ENCODE results near the gene HMHB1. TPM values are rescaled to one million over a fixed set of nuclear protein-coding genes. Genes with fewer than 3 reads are reported as not detected.
A peak's percentile ranks its signal among the peaks of the same experiment; 100 is the strongest.

Gene HMHB1
- total and polyA plus RNA-seq, 2 donors (not counting 1 experiment from before 2014, with no cell fraction given): not detected

DNA sequence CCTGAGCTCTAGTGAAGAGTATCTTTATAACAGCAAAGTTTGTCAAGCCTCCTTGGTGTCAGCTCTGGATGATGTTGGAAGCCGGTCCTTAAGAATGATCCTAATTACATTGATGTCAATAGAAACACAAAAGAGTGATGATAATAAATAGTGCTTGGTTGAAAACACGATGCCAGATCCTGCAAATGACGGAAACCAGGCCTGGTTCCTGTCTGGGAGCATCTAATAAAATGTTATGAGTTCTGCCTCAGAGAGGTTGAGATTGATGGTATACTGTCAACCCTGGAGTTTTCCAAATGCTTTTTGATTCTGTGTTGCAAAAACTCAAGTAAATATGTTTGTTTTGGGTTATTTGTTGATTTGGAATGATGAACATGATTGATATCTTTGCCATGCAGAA lies 23.3 kb downstream of the HMHB1 start:
- Histone ChIP-seq H3K27ac (ENCODE audit: insufficient read depth, low read length) (no peak overlapping the region), H3K36me3 (ENCODE audit: control insufficient read depth, insufficient read depth, low read length) (no peaks in the 10 kb centered on the region), H3K79me2 (ENCODE audit: control insufficient read depth, insufficient read depth, low read length) (no peaks in the 10 kb centered on the region)

DNA sequence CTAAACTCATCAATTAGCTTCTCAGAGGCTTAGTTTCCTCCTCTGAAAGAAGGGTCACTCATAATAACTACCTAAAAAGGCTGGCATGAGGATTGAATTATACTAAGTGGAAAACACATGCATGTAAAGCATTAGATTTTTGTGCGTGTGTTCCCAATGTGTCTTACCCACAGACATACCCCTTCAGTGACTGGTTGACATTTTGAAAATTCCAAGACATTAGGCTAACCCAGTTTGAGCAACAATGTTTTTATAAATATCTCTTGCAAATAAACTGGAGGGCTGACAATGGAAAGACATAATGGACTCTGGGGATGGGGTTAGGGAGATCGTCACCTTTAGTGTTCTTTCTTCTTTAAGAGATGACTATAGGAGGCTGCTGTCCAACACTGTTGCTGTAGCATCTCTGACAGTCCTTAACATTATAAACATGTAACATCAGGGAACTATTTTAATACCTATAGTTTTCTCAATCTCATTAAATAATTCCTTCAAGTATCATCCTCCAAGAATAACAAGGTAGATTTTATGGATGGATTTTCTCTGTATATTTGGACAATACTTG lies 24.3 kb downstream of the HMHB1 start:
- Histone ChIP-seq H3K9me3 (ENCODE audit: control insufficient read depth, insufficient read depth, low read depth, low read length) (no peaks in the 10 kb centered on the region), H4K20me1 (ENCODE audit: control insufficient read depth, extremely low read depth, insufficient read depth, low read length) (no peaks in the 10 kb centered on the region), H3K27ac (ENCODE audit: insufficient read depth, low read length) (no peak overlapping the region), H3K4me2 (ENCODE audit: extremely low read depth, insufficient read depth, low read length) (no peak overlapping the region), H3K4me3 (replicated peaks in 1 of 4; ENCODE audit: control extremely low read depth in 1 of 4, insufficient read depth in 1 of 4, low read depth in 3 of 4, low read length in 4 of 4) (no peak overlapping the region), H2AFZ (ENCODE audit: low read length) (no peak overlapping the region), H3K36me3 (ENCODE audit: control insufficient read depth, insufficient read depth, low read length) (no peaks in the 10 kb centered on the region), H3K79me2 (ENCODE audit: control insufficient read depth, insufficient read depth, low read length) (no peaks in the 10 kb centered on the region), H3K27me3 (ENCODE audit: control insufficient read depth, insufficient read depth, low read length) (no peaks in the 10 kb centered on the region), H3K4me1 (ENCODE audit: control insufficient read depth, extremely low read depth, insufficient read depth, low read length) (peaks cover 7% of the 10 kb centered on the region), H3K9ac (ENCODE audit: insufficient read depth, low read length) (no peak overlapping the region)
- DNase-seq (ENCODE audit: low read depth in 2 of 2): no peak
- TF ChIP-seq, protein P1, sequence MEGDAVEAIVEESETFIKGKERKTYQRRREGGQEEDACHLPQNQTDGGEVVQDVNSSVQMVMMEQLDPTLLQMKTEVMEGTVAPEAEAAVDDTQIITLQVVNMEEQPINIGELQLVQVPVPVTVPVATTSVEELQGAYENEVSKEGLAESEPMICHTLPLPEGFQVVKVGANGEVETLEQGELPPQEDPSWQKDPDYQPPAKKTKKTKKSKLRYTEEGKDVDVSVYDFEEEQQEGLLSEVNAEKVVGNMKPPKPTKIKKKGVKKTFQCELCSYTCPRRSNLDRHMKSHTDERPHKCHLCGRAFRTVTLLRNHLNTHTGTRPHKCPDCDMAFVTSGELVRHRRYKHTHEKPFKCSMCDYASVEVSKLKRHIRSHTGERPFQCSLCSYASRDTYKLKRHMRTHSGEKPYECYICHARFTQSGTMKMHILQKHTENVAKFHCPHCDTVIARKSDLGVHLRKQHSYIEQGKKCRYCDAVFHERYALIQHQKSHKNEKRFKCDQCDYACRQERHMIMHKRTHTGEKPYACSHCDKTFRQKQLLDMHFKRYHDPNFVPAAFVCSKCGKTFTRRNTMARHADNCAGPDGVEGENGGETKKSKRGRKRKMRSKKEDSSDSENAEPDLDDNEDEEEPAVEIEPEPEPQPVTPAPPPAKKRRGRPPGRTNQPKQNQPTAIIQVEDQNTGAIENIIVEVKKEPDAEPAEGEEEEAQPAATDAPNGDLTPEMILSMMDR (conservative IDR thresholded peaks at IDR 0.05 in 1 of 2, IDR thresholded peaks at IDR 0.05 in 1 of 2; ENCODE audit: low read depth in 1 of 2, low read length in 2 of 2): no peak
- no peak for TF ChIP-seq EZH2 (IDR thresholded peaks at IDR 0.05; ENCODE audit: low read length, missing control alignments)

More for the DNA sequence above, 23.3 kb downstream of the HMHB1 start:
- Histone ChIP-seq H2AFZ (ENCODE audit: low read length) (no peak overlapping the region), H3K9me3 (ENCODE audit: control insufficient read depth, insufficient read depth, low read depth, low read length) (no peaks in the 10 kb centered on the region), H4K20me1 (ENCODE audit: control insufficient read depth, extremely low read depth, insufficient read depth, low read length) (no peaks in the 10 kb centered on the region), H3K27me3 (ENCODE audit: control insufficient read depth, insufficient read depth, low read length) (no peaks in the 10 kb centered on the region), H3K4me2 (ENCODE audit: extremely low read depth, insufficient read depth, low read length) (no peak overlapping the region), H3K4me1 (ENCODE audit: control insufficient read depth, extremely low read depth, insufficient read depth, low read length) (peaks cover 7% of the 10 kb centered on the region), H3K9ac (ENCODE audit: insufficient read depth, low read length) (no peak overlapping the region), H3K4me3 (replicated peaks in 1 of 4; ENCODE audit: control extremely low read depth in 1 of 4, insufficient read depth in 1 of 4, low read depth in 3 of 4, low read length in 4 of 4) (no peak overlapping the region)
- DNase-seq (ENCODE audit: low read depth in 2 of 2): no peak
- TF ChIP-seq, protein P1 (conservative IDR thresholded peaks at IDR 0.05 in 1 of 2, IDR thresholded peaks at IDR 0.05 in 1 of 2; ENCODE audit: low read depth in 1 of 2, low read length in 2 of 2): no peak
- no peak for TF ChIP-seq EZH2 (IDR thresholded peaks at IDR 0.05; ENCODE audit: low read length, missing control alignments)

DNA sequence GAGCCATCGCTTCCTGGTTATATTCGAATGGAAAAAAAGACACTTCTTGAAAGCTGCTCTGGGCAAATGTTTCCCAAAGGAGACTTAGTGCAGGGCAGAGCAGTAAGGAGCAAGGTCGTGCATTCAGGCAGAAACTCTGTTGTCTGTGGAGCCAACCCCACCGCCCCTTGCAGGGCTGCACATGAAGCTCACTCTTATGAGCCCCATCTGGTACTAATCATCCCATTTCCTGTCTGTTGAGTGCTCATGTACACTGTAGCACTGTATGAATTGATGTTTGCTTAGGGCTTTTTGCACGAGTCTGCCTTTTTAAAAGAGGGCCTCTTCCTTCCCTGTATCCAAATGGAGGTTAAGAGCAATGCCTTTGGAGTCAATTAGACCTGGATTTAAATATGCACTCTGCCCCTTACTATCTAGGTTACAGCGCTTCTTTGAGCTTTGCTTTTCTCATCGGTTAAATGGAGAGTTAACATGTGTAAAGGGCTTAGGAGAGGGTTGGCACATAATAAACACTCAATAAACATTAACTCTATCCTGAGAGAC lies 25.4 kb downstream of the HMHB1 start:
- Histone ChIP-seq H3K4me1 (ENCODE audit: control insufficient read depth, extremely low read depth, insufficient read depth, low read length) (peaks cover 7% of the 10 kb centered on the region), H3K36me3 (ENCODE audit: control insufficient read depth, insufficient read depth, low read length) (no peaks in the 10 kb centered on the region), H4K20me1 (ENCODE audit: control insufficient read depth, extremely low read depth, insufficient read depth, low read length) (no peaks in the 10 kb centered on the region), H3K4me2 (ENCODE audit: extremely low read depth, insufficient read depth, low read length) (peak overlapping the region; percentile 56), H3K27me3 (ENCODE audit: control insufficient read depth, insufficient read depth, low read length) (no peaks in the 10 kb centered on the region), H3K79me2 (ENCODE audit: control insufficient read depth, insufficient read depth, low read length) (no peaks in the 10 kb centered on the region), H3K4me3 (replicated peaks in 1 of 4; ENCODE audit: control extremely low read depth in 1 of 4, insufficient read depth in 1 of 4, low read depth in 3 of 4, low read length in 4 of 4) (no peak overlapping the region), H3K9ac (ENCODE audit: insufficient read depth, low read length) (no peak overlapping the region), H3K27ac (ENCODE audit: insufficient read depth, low read length) (peak overlapping the region; percentile 43), H3K9me3 (ENCODE audit: control insufficient read depth, insufficient read depth, low read depth, low read length) (no peaks in the 10 kb centered on the region), H2AFZ (ENCODE audit: low read length) (peak overlapping the region; percentile 51)
- peak; percentile 49 to 55 for DNase-seq (ENCODE audit: low read depth in 2 of 2)
- no peak for TF ChIP-seq EZH2 (IDR thresholded peaks at IDR 0.05; ENCODE audit: low read length, missing control alignments)
- TF ChIP-seq, protein P1 (conservative IDR thresholded peaks at IDR 0.05 in 1 of 2, IDR thresholded peaks at IDR 0.05 in 1 of 2; ENCODE audit: low read depth in 1 of 2, low read length in 2 of 2): no peak

Measured in fibroblast of lung (primary cell).